GM19395 (cell line): ENCODE results near the gene ANKRD30B.
"Not testable (repeated sequence)": the region's sequence is repeated elsewhere in the genome, so short reads cannot be mapped to it uniquely, and the experiment has no call there.

Source experiments
- ATAC-seq: cut with Tn5 transposase; IDR thresholded peaks from one replicate; pipeline ENCODE4 v1.9.1; 2021; ENCODE audit warnings: mild to moderate bottlenecking, moderate library complexity; ENCODE audit not compliant: unreplicated experiment

ANKRD30B gene

GRCh38 chr18:14747513-14748474 is at the start of gene ANKRD30B:
Gene ANKRD30B (plus strand): TSS chr18:14748172. CDS start chr18:14748420, 248 bp downstream.
- ATAC-seq, result no peak

- ATAC-seq, result not testable (repeated sequence)
Observed at GRCh38 chr18:14701286-14702040, 46.5 kb upstream of the ANKRD30B start.

GRCh38 chr18:14709761-14710160 is 38.2 kb upstream of the ANKRD30B start:
- not testable (repeated sequence) for ATAC-seq

- not testable (repeated sequence) for ATAC-seq
Observed at GRCh38 chr18:14721569-14721968, 26.4 kb upstream of the ANKRD30B start.

- not testable (repeated sequence) for ATAC-seq
Observed at GRCh38 chr18:14739056-14739455, 8.9 kb upstream of the ANKRD30B start.

- ATAC-seq, result no peak
Observed at GRCh38 chr18:14746897-14747296, 1.1 kb upstream of the ANKRD30B start.

GRCh38 chr18:14748496-14748895 is 524 bp downstream of the ANKRD30B start:
- ATAC-seq, result no peak

GRCh38 chr18:14763566-14763965 is 15.6 kb downstream of the ANKRD30B start:
- ATAC-seq, result not testable (repeated sequence)

- no peak for ATAC-seq
Observed at GRCh38 chr18:14767474-14767873, 19.5 kb downstream of the ANKRD30B start.

- ATAC-seq, result no peak
Observed at GRCh38 chr18:14768241-14768640, 20.3 kb downstream of the ANKRD30B start.

GRCh38 chr18:14769381-14769780 is 21.4 kb downstream of the ANKRD30B start:
- no peak for ATAC-seq

GRCh38 chr18:14776801-14777200 is 28.8 kb downstream of the ANKRD30B start:
- no peak for ATAC-seq

GRCh38 chr18:14781671-14782070 is 33.7 kb downstream of the ANKRD30B start:
- ATAC-seq, result no peak

GRCh38 chr18:14784133-14784532 is 36.2 kb downstream of the ANKRD30B start:
- ATAC-seq, result no peak

GRCh38 chr18:14796876-14797275 is 48.9 kb downstream of the ANKRD30B start:
- ATAC-seq, result not testable (repeated sequence)

- ATAC-seq, result not testable (repeated sequence)
Observed at GRCh38 chr18:14797969-14798764, 50.2 kb downstream of the ANKRD30B start.

- not testable (repeated sequence) for ATAC-seq
Observed at GRCh38 chr18:14811081-14811480, 63.1 kb downstream of the ANKRD30B start.

- not testable (repeated sequence) for ATAC-seq
Observed at GRCh38 chr18:14826972-14827632, 79.1 kb downstream of the ANKRD30B start.

GRCh38 chr18:14841607-14842006 is 93.6 kb downstream of the ANKRD30B start:
- ATAC-seq, result not testable (repeated sequence)

- ATAC-seq, result not testable (repeated sequence)
Observed at GRCh38 chr18:14851533-14851932, 103.6 kb downstream of the ANKRD30B start.
